Endothelial cell of hepatic sinusoid (primary cell): ENCODE measurements around the gene MEMO1.
"Not testable (repeated sequence)": the region's sequence is repeated elsewhere in the genome, so short reads cannot be mapped to it uniquely, and the experiment has no call there.

ENCODE experiments used
- in situ Hi-C: cut with HindIII; loops from 2 replicates; pipeline ENCODE4 v1.10.0; 2017; ENCODE audit warnings: low sequenced_read_pairs

Gene MEMO1

DNA sequence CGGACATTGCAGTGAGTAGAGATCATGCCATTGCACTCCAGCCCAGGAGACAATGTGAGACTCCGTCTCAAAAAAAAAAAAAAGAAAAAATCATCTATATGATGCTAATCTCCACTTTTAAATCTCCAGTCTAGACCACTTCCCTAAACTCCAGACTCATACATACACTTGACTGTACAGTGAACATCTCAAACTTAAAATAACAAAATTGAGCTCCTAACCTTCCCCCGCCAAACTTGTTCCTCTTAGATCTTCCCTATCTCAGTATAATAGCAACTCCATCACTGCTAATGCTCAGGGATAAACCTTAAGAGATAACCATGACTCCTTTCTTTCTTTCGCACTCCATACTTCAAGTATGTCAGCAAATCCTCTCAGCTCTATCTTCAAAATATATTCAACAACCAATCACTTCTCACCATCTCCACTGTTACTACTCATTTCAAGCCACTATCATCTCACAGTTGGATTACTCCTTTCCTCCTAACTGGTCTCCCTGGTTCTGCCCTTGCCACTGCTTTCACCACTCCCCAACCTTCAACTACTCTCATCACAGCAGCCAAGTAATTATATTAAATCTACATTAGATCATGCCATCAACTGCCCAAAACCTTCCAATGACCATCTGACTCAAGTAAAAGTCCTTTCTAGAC, 12.0 kb downstream of the MEMO1 start:
- in situ Hi-C loops, result no loop called here

- in situ Hi-C loops, result no loop called here
Measured at GRCh38 chr2:31997653-31998052, 13.2 kb downstream of the MEMO1 start.

- in situ Hi-C loops, result no loop called here
Measured at GRCh38 chr2:31996571-31997150, 14.1 kb downstream of the MEMO1 start.

DNA sequence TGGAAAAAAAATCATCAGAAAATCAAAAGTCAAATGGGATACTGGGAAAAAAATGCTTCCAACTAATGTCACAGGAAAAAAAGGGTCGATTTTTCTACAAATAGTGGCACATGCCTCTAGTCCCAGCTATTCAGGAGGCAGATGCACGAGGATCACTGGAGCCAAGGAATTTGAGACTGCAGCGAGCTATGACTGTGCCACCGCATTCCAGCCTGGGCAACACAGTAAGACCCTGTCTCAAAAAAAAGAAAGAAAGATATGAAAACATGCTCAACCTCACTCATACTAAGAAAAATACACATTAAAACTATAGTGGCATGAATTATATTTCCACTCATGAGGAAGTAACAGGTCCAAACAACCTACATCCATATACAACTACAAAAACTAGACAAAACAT, 17.9 kb downstream of the MEMO1 start:
- in situ Hi-C loops, result no loop called here

DNA sequence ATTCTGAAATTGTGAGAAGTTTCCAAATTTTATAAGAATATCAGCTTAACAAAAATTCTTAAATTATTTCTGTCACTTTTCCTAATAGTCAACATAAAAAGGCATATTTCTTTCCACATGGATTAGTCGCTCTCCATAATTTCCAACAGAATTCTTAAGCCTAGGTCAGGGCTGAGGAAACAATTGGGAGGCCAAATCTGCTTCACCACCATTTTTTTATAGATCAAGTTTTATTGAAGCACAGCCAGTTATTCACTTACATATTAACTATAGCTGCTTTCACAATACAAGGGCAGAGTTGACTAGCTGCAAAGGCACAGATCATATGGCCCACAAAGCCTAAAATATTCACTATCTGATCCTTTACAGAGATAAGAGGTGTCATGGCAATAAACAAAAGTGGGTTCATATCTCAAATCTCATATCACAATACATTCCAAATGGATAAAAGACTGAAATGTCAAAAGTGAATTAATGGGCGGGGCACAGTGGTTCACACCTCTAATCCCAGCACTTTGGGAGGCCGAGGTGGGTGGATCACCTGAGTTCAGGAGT, 18.7 kb downstream of the MEMO1 start:
- in situ Hi-C loops, result no loop called here

GRCh38 chr2:31989946-31990345, 20.9 kb downstream of the MEMO1 start:
- in situ Hi-C loops, result no loop called here

DNA sequence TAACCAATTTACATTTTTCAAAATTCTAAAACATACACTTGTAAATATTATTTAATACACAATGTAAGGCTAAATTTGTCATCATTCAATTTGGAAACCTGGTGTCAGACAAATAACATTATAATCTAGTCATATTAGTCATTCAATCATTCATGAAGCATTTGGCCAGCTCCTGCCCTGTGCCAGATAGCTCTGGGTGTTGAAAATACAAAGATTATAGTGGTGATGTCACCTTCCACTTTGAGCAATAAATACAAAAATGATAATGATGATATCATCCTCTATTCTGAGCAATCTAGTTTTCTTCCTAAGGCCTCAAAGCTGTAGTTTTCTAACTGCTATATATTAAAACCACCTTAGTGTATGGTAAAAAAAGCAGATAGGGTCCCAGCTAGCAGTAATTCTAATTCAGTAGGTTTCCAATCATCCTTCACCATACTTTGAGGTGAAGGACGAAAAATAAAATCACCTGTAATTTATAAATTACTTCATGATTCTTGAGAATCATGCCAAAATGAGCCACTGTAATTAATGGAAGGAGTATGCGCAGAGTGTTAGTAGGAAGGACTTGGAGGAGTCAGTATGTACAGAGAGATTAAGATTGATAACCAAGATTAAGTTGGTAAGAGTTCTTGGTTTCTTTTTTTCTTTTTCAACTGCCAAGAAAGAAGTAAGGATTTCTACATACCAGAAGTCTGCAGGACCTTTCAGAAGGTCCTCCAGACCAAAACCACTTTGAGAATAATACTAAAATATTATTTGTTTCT, 23.2 kb downstream of the MEMO1 start:
- in situ Hi-C loops, result no loop called here

GRCh38 chr2:31986906-31987305, 23.9 kb downstream of the MEMO1 start:
- in situ Hi-C loops, result no loop called here

DNA sequence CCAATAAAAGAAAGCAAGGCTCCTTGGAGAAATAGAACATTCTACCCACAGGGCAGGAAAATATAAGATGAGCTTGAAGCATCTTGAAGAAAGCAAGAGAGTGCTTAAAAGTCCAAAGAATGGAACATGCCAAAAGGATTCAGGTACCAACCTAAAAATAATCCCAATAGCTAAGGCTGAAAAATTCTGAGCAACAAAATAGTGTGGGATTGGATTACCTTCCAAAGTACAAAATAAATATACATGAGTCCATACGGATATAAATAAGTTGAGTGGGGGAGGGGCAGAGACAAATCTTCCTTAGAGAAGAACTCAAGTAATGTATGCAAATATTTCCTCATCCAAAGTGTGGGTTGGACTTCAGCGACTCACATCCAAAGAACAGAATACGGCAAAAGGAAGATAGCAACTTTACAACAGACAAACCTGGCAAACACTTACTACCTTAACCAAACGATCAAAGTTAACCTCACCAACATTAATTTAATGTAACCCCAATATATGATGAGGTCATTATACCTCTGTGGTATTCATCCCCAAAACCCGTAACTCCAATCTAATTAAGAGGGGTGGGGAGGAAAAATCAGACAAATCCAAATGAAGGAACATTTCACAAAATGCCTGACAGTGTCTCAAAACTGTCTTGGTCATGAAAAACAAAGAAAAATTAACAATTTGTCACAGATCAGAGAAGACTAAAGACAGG, 26.9 kb downstream of the MEMO1 start:
- in situ Hi-C loops, result no loop called here

DNA sequence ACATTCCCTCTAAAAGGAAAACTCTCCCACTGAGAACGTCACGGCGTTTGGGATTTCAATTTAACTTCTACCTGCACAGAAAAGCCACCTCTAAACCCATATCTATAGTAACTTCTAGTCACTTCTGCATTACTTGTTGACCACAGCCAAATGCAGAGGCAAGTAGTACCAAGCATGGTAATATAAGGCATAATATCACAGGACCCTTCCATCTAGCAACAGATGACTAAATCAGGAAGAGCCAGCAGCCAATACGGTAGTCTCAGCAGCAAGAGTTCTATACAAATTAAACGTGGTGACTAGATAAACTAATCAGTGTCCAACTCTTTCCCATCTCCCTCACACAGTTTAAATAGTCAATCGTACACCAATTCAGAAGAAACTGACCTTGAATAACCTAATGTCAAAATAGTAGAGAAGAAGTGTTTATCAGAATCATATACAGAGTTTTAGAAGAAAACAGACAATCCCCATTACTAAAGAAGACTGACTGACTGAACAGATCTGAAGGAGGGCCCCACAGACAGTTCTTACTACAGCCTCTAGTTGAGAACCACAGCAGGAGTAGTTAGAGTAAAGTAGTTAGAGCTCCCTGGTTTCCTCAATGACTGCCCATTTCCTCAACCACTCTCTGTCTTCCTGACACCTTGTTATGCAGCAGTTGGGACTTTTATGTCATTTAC, 30.0 kb downstream of the MEMO1 start:
- in situ Hi-C loops, result no loop called here

GRCh38 chr2:31979956-31980355, 30.9 kb downstream of the MEMO1 start:
- in situ Hi-C loops, result no loop called here

GRCh38 chr2:31979018-31979417, 31.8 kb downstream of the MEMO1 start:
- in situ Hi-C loops, result no loop called here

DNA sequence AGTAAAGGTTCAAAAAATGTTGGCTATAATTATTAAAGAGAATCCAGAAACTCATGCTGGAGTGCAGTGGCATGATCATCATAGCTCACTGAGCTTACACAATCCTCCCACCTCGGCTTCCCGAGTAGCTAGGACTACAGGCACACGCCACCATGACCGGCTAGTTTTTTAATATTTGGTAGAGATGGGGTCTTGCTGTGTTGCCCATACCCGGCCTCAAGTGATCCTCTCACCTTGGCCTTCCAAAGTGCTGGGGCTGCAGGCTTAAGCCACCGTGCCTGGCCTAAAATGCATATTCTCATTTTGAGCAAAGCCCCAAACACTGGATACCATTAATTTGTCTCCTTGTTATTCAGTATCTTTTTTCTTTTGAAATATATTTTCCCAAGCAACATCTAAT, 32.4 kb downstream of the MEMO1 start:
- in situ Hi-C loops, result no loop called here

DNA sequence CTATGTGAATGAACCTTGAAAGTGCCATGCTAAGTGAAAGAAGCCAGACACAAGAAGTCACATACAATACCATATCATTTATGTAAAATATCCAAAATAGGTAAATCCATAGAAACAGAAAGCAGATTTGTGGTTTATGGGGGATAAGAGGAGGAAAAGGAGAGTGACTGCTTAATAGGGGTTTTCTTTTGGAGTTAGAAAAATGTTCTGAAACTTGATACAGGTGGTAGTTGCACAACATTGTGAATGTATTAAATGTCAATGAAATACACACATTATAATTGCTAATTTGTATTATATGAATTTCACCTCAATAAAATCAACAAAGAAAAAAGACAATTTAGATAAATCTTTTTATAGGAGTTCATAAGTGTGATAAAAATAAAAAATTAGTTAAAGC, 37.1 kb downstream of the MEMO1 start:
- in situ Hi-C loops, result no loop called here

GRCh38 chr2:31972059-31972458, 38.7 kb downstream of the MEMO1 start:
- in situ Hi-C loops, result no loop called here

DNA sequence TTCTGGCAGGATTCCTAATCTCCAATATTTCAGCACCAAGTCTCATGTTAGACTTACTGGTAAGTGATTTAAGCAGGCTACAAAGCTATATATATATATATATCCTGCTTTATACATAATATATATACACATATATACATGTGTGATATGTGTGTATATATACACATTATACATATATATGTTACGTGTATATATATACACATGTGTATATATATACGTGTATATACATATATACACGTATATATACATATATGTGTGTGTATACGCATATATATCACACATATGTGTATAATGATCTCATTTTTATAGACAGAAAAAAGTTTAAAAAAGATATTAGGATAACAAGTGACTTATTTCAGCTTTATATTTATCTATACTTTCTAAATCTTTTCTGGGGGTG, 41.6 kb downstream of the MEMO1 start:
- in situ Hi-C loops, result no loop called here

DNA sequence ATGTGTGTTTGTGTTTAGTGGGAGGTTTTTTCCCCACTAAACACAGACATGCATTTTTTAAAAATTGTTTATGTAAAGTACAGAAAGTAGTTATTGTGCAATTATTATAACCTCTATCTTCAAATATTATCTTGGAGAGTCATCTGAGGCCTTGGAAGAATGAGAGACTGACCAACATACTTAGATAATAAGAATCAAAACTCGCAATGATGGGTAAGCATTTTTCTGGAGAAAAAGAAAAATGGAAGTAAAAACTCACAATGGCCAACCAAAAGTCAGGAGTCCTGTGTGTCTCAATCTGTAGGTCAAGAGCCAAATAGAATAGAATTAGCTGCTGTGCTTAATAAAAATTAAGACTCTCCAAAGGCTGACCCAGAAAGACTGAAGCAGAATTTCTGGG, 43.0 kb downstream of the MEMO1 start:
- in situ Hi-C loops, result no loop called here

DNA sequence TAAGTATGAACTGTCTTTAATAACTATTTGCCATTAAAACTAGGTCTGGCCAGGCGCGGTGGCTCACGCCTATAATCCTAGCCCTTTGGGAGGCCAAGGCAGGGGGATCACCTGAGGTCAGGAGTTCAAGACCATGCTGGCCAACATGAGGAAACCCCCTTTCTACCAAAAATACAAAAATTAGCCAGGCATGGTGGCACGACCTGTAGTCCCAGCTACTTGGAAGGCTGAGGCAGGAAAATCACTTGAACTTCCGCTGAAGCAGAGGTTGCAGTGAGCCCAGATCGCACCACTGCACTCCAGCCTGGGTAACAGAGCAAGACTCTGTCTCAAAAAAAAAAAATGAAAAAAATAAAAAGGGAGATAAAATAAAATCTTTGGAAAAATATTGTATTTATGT, 44.4 kb downstream of the MEMO1 start:
- in situ Hi-C loops, result not testable (repeated sequence)

DNA sequence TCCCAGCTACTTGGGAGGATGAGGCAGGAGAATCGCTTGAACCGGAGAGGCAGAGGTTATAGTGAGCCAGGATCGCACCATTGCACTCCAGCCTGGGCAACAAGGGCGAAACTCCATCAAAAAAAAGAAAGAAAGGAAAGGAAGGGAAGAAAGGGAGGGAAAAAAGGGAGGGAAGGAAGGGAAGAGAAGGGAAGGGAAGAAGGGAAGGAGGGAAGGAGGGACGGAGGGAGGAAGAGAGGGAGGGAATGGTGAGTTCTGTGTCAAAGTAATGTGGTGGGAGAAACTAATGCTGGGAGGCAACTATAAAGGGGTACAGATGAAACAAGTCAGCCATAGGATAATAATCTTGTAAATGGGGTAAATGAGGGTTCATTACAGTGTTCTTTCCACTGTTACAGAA, 45.7 kb downstream of the MEMO1 start:
- in situ Hi-C loops, result no loop called here

DNA sequence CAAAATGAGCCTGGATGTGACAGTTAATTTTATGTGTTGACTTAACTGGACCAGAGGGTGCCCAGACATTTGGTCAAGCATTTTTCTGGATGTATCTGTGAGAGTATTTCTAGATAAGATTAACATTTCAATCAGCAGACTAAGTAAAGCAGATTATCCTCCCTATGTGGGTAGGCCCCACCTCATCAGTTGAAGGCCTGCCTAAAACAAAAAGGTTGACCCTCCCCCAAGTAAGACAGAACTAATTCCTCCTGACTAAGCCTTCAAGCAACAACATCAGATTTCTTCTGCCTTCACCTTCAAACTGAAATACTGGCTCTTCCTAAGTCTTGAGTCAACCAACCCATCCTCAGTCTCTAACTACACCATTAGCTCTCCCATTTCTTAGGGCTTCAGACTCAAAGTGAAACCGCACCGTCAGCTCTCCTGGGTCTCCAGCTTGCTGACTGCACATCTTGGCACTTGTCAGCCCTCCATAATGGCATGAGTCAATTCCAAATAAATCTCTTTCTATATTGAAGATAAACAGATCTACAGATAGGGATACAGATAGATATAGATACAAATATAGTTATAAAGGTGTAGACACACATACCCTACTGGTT, 47.9 kb downstream of the MEMO1 start:
- in situ Hi-C loops, result no loop called here
